Thyroid gland (tissue), 4 donors: ENCODE results near the gene SVIL.

Experiments
- POLR2A ChIP-seq, 2 donors: fragments of 450-650 bp; IDR thresholded peaks; one replicate each; pipeline ENCODE4 v1.6.1; 2017; ENCODE audit warnings: antibody characterized with exemption in 2 of 2, mild to moderate bottlenecking in 2 of 2, moderate library complexity in 1 of 2
- TF ChIP-seq, protein P1 (sequence below), 6 experiments: fragments of 200-600 bp in 3 of 6; fragments of 450-650 bp in 3 of 6; sonication (generic) in 3 of 6; IDR thresholded peaks; one replicate each; pipeline ENCODE4 v1.5.1; 2016 to 2019; ENCODE audit warnings: antibody characterized with exemption in 6 of 6, mild to moderate bottlenecking in 2 of 6, inconsistent platforms in 1 of 6, moderate library complexity in 1 of 6

DNA sequence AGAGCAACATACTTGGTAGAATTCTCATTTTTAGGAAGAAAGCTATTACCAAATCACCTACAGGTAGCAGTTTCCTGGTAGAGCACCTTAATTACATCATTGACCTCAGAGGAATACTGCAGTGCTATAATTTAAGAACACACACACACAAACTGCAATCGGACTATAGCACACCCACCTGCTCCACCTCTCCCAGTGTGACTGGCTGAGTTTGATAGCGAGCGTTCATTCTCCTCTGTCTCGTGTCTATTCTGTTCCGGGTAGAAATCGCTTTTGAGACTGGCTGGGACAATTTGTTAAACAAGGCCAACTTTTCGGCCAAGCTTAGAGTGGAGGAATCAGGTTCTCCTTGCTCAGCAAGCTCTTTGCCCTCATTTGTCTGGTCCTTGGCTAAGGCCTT is 110.5 kb downstream of the SVIL start:
- TF ChIP-seq, protein P1, sequence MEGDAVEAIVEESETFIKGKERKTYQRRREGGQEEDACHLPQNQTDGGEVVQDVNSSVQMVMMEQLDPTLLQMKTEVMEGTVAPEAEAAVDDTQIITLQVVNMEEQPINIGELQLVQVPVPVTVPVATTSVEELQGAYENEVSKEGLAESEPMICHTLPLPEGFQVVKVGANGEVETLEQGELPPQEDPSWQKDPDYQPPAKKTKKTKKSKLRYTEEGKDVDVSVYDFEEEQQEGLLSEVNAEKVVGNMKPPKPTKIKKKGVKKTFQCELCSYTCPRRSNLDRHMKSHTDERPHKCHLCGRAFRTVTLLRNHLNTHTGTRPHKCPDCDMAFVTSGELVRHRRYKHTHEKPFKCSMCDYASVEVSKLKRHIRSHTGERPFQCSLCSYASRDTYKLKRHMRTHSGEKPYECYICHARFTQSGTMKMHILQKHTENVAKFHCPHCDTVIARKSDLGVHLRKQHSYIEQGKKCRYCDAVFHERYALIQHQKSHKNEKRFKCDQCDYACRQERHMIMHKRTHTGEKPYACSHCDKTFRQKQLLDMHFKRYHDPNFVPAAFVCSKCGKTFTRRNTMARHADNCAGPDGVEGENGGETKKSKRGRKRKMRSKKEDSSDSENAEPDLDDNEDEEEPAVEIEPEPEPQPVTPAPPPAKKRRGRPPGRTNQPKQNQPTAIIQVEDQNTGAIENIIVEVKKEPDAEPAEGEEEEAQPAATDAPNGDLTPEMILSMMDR (IDR thresholded peaks at IDR 0.05) = no peak
- no peak for TF ChIP-seq POLR2A (IDR thresholded peaks at IDR 0.05)
